A673 (cell line): ENCODE data around the gene LMF1.

ENCODE experiments used
- CTCF ChIP-seq: fragments of 300-800, 200-600 bp; sonication (generic); conservative IDR thresholded peaks from 2 replicates; pipeline ENCODE4 v1.5.1; 2017; ENCODE audit warnings: low read depth, mild to moderate bottlenecking, antibody characterized with exemption, low read length, moderate library complexity, mixed read lengths
- EZH2 ChIP-seq: fragments of 200-600 bp; sonication (generic); IDR thresholded peaks from 2 replicates; pipeline ENCODE4 v1.6.1; 2017; ENCODE audit warnings: borderline replicate concordance, low read depth, mild to moderate bottlenecking, mixed read lengths, antibody characterized with exemption, low read length; ENCODE audit not compliant: poor library complexity, severe bottlenecking

DNA sequence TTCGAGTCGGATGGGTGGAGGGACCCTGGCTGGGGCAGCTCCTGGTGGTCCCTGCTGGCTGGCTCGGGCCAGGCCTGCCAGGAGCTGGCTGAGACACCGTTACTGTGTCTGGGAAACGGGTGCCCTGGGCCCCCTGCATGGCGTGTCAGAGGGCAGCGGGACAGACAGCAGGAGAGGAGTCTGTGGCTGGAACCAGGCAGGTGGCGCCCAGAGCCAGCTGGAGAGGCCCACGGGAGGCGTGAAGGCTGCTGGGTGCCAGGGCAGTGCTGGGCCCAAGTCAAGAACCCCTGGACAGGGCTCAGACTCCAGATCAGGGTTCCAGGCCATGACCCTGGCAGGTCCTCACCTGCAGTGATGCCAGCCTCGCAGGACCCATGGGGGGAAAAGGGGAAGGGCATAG lies 27.4 kb upstream of the LMF1 start:
- no peak for TF ChIP-seq CTCF
- TF ChIP-seq EZH2: no peak
